Sigmoid colon (tissue), 7 donors: ENCODE measurements around the gene TRIM25. TPM values are rescaled to one million over a fixed set of nuclear protein-coding genes. Genes with fewer than 3 reads are reported as not detected.
"Not testable (repeated sequence)": the region's sequence is repeated elsewhere in the genome, so short reads cannot be mapped to it uniquely, and the experiment has no call there.

Source experiments
- DNase-seq: peaks from one replicate; pipeline ENCODE4 v3.0.0-alpha.2; 2019
- H3K27ac ChIP-seq, 4 donors: fragments of 200-600 bp; sonication (generic); one replicate each; pipeline ENCODE4 v1.5.1; 2016 to 2019; ENCODE audit warnings: mild to moderate bottlenecking in 1 of 4
- H3K27me3 ChIP-seq, 3 donors: fragments of 200-600 bp; sonication (generic); one replicate each; pipeline ENCODE4 v1.5.1; 2019; ENCODE audit warnings: mild to moderate bottlenecking in 1 of 3
- H3K36me3 ChIP-seq, 4 donors: fragments of 200-600 bp; sonication (generic); one replicate each; pipeline ENCODE4 v1.5.1; 2016 to 2019
- H3K4me1 ChIP-seq, 4 donors: fragments of 200-600 bp; sonication (generic); one replicate each; pipeline ENCODE4 v1.5.1; 2017 to 2019
- H3K4me3 ChIP-seq, 4 donors: fragments of 200-600 bp; sonication (generic); one replicate each; pipeline ENCODE4 v1.5.1; 2017 to 2019; ENCODE audit warnings: mild to moderate bottlenecking in 2 of 4, moderate library complexity in 1 of 4
- H3K9me3 ChIP-seq, 4 donors: fragments of 200-600 bp in 3 of 4; sonication (generic) in 3 of 4; one replicate each; pipeline versions ENCODE4 v1.5.1 to v1.6.1; 2013 to 2019
- EP300 ChIP-seq, 4 donors: sonication (generic); formaldehyde crosslinking; IDR thresholded peaks; one replicate each; pipeline ENCODE4 v1.6.1; 2017; ENCODE audit warnings: antibody characterized with exemption in 4 of 4
- POLR2A ChIP-seq, 2 donors: fragments of 450-650 bp; IDR thresholded peaks; one replicate each; pipeline ENCODE4 v1.6.1; 2016; ENCODE audit warnings: antibody characterized with exemption in 2 of 2, mild to moderate bottlenecking in 2 of 2, moderate library complexity in 2 of 2
- POLR2AphosphoS5 ChIP-seq, 4 donors: sonication (generic); formaldehyde crosslinking; IDR thresholded peaks; one replicate each; pipeline ENCODE4 v1.6.1; 2017; ENCODE audit warnings: antibody characterized with exemption in 4 of 4
- WGBS, 2 donors: extraction: QIAGEN DNeasy Blood & Tissue Kit; methylation state at CpG; one replicate each; pipeline ENCODE4 v1.1.7; 2013; 5-methylcytosine and 5-hydroxymethylcytosine counted together
- intact Hi-C: fragments of 100-400 bp; cut with DNase I; formaldehyde crosslinking; loops from one replicate; pipeline ENCODE4 v1.15.1; 2023
- polyA plus RNA-seq, 3 donors: library from polyadenylated mRNA; stranded (reverse); fragments of 200-250 nt; gene quantifications; one replicate each; pipeline ENCODE4 v1.2.3, GENCODE V29; 2013
- total RNA-seq, 4 donors: library from RNA; depleted of rRNA; stranded (reverse); fragments of >200 nt; gene quantifications; one replicate each; pipeline ENCODE4 v1.1.0, GENCODE V29; 2016
- TF ChIP-seq, protein P1 (sequence below), 4 experiments: fragments of 450-650 bp in 3 of 4; fragments of 200-600 bp in 1 of 4; IDR thresholded peaks; one replicate each; pipeline ENCODE4 v1.5.1; 2016 to 2019; ENCODE audit warnings: antibody characterized with exemption in 4 of 4, mild to moderate bottlenecking in 3 of 4, moderate library complexity in 2 of 4
- donor health status: healthy with polysubstance abuse.
- donor health status: Bipolar disorder and iron deficiency.
- donor health status: healthy.

TRIM25 gene
- total and polyA plus RNA-seq, 7 donors = 10.8 to 51.6 (median 20.3) TPM

GRCh38 chr17:56939869-56940484 is 26.1 kb upstream of the TRIM25 start:
- intact Hi-C loops = loop anchor here (1.0 to 5.0 kb wide), 2 partner anchors 48 to 121 kb away; no protein-coding TSS in a partner anchor
- peaks cover 15 to 99% (median 39%) of the 10 kb centered on the region in 4 donors for H3K36me3 ChIP-seq
- TF ChIP-seq, protein P1, sequence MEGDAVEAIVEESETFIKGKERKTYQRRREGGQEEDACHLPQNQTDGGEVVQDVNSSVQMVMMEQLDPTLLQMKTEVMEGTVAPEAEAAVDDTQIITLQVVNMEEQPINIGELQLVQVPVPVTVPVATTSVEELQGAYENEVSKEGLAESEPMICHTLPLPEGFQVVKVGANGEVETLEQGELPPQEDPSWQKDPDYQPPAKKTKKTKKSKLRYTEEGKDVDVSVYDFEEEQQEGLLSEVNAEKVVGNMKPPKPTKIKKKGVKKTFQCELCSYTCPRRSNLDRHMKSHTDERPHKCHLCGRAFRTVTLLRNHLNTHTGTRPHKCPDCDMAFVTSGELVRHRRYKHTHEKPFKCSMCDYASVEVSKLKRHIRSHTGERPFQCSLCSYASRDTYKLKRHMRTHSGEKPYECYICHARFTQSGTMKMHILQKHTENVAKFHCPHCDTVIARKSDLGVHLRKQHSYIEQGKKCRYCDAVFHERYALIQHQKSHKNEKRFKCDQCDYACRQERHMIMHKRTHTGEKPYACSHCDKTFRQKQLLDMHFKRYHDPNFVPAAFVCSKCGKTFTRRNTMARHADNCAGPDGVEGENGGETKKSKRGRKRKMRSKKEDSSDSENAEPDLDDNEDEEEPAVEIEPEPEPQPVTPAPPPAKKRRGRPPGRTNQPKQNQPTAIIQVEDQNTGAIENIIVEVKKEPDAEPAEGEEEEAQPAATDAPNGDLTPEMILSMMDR (IDR thresholded peaks at IDR 0.05) = peak; percentile 34 to 71 (median 58)
- TF ChIP-seq POLR2A (IDR thresholded peaks at IDR 0.05) = no peak
- no peak for TF ChIP-seq POLR2AphosphoS5 (IDR thresholded peaks at IDR 0.05)
- no peak for TF ChIP-seq EP300 (IDR thresholded peaks at IDR 0.05)

GRCh38 chr17:56938206-56938605 is 24.4 kb upstream of the TRIM25 start:
- 82 to 87% methylated on average over 5 of the region's 5 CpGs for WGBS, 2 donors
- intact Hi-C loops = loop anchor here (5.0 kb wide), 1 partner anchor 46 kb away; no protein-coding TSS in a partner anchor
- not testable (repeated sequence) for H3K27me3 ChIP-seq, H3K4me1 ChIP-seq, H3K4me3 ChIP-seq, H3K9me3 ChIP-seq, DNase-seq
- Histone ChIP-seq H3K27ac (peak overlapping the region in 1 of 4 donors; percentile 3), H3K36me3 (peaks cover 9 to 99% (median 27%) of the 10 kb centered on the region in 4 donors)

More at GRCh38 chr17:56939869-56940484, 26.1 kb upstream of the TRIM25 start:
- WGBS, 2 donors = 59% methylated on average over 11 of the region's 11 CpGs
- H3K27ac ChIP-seq = no peak overlapping the region
- no peaks in the 10 kb centered on the region for H3K27me3 ChIP-seq
- no peaks in the 10 kb centered on the region for H3K9me3 ChIP-seq
- DNase-seq = no peak
- H3K4me3 ChIP-seq = no peak overlapping the region
- no peaks in the 10 kb centered on the region for H3K4me1 ChIP-seq

DNA sequence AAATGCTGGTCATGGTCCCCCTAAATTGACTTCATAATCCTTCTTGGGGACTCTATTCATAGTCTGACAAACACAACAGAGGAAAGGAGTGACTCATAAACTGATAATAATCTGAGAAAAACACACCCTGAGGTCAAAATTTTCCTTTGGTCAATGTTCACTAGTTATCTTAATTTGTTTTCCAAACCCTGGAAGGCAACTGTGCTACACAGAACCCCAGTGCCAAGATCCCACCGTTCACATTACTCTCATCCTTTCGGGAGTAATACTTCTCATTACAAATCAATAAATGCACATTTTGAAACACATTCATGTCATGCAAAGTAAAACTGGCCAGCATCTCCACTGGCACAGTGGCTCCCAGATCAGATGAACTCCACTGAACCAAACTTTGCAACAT is 23.8 kb upstream of the TRIM25 start:
- no peaks in the 10 kb centered on the region for H3K9me3 ChIP-seq
- H3K4me1 ChIP-seq = no peaks in the 10 kb centered on the region
- no peak overlapping the region for H3K4me3 ChIP-seq
- DNase-seq = no peak
- 73 to 85% methylated on average over 2 of the region's 2 CpGs for WGBS, 2 donors
- intact Hi-C loops = loop anchor here (5.0 kb wide), 1 partner anchor 45 kb away; no protein-coding TSS in a partner anchor
- TF ChIP-seq, protein P1 (IDR thresholded peaks at IDR 0.05) = no peak
- TF ChIP-seq POLR2A (IDR thresholded peaks at IDR 0.05) (no peak), POLR2AphosphoS5 (IDR thresholded peaks at IDR 0.05) (no peak), EP300 (IDR thresholded peaks at IDR 0.05) (no peak)
- H3K27ac ChIP-seq = peak overlapping the region in 1 of 4 donors; percentile 3
- H3K27me3 ChIP-seq = no peaks in the 10 kb centered on the region
- peaks cover 9 to 95% (median 26%) of the 10 kb centered on the region in 4 donors for H3K36me3 ChIP-seq

DNA sequence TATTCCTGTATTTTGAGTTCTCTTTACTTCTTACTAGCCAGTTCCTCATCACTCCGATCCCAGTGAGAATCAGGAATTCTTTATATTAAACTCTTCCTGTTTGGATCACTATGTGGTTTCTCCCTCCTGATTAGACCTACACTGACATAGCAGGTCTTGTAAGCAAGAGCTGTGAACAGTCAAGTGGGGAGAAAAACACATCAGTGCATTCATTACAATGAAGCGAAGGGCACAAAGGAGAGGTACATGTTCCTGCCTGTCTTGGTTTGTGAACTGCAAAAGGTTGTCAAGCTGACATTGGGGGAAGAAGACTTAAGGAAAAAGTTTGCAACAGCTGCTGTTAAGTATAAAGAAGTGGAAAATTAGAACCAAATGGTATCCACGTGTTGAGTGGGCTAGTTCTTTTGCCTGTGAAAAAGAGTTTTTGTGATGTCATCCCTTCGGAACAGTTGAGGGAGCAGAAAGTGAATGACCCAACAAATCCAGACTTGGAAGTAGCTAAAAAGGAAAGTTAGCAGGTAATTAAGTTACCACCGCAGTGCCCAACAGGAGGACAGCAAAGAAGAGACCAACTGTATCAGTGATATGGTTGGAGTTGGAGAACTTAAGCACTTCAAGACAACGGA is 23.0 kb upstream of the TRIM25 start:
- intact Hi-C loops = loop anchor here (5.0 kb wide), 1 partner anchor 45 kb away; no protein-coding TSS in a partner anchor
- Histone ChIP-seq H3K27ac (peak overlapping the region in 1 of 4 donors; percentile 1), H3K27me3 (no peaks in the 10 kb centered on the region), H3K36me3 (peaks cover 7 to 86% (median 23%) of the 10 kb centered on the region in 4 donors), H3K9me3 (no peaks in the 10 kb centered on the region), H3K4me3 (no peak overlapping the region), H3K4me1 (no peaks in the 10 kb centered on the region)
- DNase-seq = no peak
- TF ChIP-seq POLR2AphosphoS5 (IDR thresholded peaks at IDR 0.05) = no peak
- TF ChIP-seq, protein P1 (IDR thresholded peaks at IDR 0.05) = no peak
- WGBS, 2 donors = 84 to 86% methylated on average over 6 of the region's 6 CpGs

- no peak for DNase-seq
- H3K9me3 ChIP-seq = no peaks in the 10 kb centered on the region
- WGBS, 2 donors = 91 to 93% methylated on average over 3 of the region's 3 CpGs
- no peak for TF ChIP-seq EP300 (IDR thresholded peaks at IDR 0.05)
- no peak for TF ChIP-seq POLR2A (IDR thresholded peaks at IDR 0.05)
- TF ChIP-seq POLR2AphosphoS5 (IDR thresholded peaks at IDR 0.05) = no peak
- TF ChIP-seq, protein P1 (IDR thresholded peaks at IDR 0.05) = no peak
- intact Hi-C loops = loop anchor here (5.0 kb wide), 1 partner anchor 43 kb away; no protein-coding TSS in a partner anchor
- no peak overlapping the region for H3K27ac ChIP-seq
- H3K4me1 ChIP-seq = no peaks in the 10 kb centered on the region
- peaks cover 0 to 72% (median 19%) of the 10 kb centered on the region in 4 donors for H3K36me3 ChIP-seq
- H3K27me3 ChIP-seq = no peaks in the 10 kb centered on the region
- H3K4me3 ChIP-seq = no peak overlapping the region
These were observed 21.6 kb upstream of the TRIM25 start for GRCh38 chr17:56935461-56935860.
